GM21390 (cell line): Measurements from ENCODE around the gene KCTD17.

Source experiments
- ATAC-seq: cut with Tn5 transposase; IDR thresholded peaks from one replicate; pipeline ENCODE4 v1.9.1; 2021; ENCODE audit not compliant: unreplicated experiment

The KCTD17 gene

DNA sequence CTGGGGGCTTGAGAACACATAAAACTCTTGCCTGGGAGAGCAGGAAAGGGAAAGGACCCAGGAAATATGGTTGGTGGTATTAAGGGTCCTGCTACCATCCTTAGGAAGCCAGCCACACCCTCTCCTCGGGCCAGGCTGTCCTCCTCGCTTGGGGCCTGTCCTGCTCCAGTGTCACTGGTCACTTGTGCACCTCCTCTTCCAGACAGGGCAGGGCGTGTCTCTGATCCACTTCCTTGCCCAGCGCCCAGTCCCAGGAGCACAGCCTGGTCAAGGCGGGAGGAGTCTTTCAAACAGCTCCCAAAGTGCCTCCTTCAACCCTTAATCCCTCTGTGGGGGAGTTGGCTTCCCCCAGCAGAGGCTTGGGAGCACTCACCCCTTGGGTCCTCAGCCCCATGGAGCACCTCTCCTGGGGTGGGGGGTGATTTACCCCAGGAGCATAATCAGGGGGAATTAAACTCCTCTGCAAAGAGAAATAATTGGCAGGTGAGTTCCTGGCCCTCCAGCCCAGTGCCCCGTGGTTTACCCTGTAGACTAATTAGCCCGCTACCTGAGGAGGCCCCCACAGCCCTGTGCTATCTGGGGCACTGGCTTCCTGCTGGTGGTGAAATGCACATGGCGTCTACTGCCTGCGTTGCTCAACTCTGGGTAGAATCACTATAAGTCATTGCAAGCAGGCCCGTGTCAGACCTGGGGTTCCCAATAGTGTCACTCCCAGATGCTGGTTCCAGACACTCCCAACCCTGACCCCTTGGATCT is 49.9 kb downstream of the KCTD17 start:
- no peak for ATAC-seq

DNA sequence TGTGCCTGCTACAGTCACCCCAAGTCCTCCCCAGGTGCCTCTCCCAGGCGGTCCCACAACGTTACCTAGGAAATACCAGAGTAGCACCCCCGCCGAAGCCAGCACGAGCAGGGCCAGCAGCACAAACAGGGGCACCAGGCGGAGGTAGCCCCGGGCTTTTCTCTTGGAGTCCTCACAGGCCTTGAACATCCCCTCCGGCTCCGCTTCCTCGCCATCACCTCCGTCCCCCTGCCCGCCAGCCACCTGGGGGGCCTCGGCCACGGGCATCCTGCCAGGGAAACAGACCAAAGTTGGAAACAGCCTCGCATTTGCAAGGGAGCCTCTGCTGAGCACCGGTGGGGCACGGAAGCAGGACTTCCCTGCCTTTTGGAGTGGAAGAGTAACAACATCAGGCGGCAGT is 51.6 kb downstream of the KCTD17 start:
- ATAC-seq = no peak

DNA sequence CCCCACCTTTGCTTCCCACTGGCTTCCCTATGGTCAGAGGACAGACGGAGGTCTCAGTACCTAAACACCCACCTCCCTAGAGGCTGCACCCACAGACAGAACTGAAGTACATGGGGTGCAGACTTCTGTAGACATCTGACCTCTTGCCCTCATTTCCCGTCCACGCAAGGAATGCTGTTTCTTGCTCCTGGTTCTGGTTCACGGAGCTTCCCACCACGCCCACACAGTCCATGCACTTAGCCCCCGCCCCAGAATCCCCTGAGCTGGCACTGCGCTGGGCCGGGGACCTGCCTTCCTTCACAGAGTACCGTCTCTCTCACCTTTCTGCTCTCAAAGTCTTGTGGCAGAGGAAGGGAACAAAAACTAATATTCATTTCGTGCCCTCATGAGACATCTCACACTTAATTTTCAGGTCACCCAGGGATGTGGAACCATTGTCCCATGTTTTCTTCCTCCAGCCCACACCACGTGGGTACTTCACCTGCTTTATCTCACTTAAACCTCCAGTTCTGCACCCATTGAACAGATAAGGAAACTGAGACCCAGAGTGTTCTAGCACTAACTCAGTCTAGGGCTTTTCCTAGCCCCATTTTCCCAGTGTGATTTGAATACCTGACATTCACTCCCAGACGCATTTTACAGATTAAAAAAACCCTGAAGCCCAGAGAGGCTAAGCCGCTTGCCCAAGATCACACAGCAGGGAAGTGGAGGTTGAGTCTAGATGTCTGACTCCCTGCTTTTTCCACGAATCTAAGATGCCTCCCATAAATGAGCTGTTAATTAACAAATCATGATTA is 52.3 kb downstream of the KCTD17 start:
- ATAC-seq = no peak

DNA sequence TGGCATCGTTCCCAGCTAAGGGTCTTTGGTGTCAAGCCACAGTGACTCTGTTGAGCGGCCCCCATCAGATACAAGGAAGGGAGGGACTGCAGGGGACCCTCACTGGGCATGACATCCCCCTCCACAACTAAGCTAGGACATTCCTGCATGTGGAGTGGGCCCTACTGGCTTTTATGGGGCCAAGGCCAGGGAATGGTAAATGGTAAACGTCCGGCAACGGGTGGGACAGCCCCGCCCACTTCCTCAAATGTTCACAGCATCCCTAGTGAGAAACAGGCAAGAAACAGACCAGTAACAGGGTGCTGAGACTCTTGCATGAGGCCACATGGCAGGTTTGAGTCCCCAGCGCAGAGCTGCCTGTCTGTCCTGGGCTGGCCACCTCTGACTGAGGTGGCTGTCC is 53.6 kb downstream of the KCTD17 start:
- ATAC-seq = no peak

DNA sequence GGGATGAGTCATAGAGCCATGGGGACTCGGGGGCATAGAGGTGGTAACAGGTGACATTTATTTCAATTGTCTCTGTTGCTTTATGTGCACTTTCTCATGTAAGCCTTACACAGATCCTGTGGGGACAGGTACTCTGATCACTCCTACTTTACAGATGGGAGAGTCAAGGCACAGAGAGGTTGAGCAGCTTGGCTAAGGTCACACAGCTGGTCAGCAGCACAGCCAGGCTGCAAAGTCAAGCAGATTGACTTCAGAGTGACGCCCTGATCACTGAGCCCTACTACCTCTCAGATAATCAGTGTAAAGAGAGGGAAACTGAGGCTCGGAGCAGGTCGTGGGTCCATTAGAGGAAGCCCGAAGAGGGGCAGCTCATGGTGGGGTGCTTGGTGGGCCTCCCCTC is 54.4 kb downstream of the KCTD17 start:
- ATAC-seq = no peak

DNA sequence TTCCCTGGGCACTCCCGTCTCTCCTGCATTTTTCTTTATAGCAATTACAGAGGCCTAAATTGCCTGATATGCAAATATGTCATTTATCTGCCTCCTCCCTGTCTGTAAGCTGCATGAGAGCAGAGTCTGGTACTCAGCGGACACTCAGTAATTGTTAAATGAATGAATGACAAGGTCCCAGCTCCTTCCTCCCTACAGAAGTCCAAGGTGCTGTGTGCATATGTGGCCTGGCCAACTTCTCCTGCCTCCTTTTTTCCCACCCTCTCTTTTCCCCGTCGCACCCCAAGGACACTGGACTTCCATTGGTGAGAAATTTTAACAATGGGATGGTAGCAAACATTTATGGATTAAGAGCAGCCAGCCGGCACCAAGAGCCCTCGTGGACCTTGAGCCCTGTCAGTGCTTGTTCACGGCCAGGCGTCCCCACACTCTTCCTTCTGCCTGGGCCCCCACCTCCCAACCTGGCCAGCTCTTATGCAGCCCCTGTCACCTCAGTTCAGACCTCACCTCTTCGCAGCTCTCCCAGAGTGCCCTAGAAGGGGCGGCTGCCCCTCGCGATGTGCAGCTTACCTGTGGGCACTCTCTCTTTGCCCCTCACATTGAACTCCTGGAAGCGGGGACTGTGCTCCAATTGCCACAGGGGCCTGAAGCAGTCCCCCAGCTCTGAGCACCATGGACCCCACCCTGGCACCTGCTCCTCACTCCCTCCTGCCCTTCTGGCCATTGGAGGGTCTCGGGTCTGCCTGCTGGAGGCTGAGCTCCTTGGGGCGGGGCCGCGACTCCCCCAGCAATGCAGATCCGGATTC is 56.5 kb downstream of the KCTD17 start:
- no peak for ATAC-seq

DNA sequence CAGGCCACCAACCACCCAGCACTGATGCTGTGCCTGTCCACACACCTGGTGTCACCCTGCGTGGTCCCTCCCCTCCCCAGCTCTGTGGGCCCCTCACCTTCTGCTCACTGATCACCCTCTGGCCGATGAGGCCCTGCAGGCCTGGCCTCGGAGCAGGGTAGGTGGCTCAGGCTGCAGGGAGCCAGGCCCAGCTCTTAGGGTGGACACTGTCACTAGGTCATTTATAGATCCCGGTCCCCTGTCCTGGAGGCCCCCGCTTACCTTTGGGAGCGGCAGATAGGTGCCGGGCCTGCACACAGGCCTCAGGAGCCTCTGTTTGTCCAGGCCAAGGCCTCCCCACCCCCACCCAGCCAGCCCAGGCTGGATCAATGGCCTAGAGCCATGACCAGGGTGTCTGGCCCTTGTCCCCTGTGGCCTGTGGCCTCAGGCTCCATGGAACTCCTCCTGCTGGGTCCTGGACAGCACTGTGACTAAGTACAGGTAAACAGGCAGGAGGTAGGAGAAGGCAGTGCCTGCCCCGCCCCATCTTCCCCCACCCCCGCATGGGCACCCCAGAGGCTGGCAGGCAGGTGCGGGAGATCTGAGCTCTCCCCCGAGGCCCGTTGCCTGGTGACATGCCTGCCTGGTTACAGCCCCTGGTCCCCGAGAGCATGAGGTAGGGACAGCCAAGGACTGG is 57.8 kb downstream of the KCTD17 start, which contains the start of gene TMPRSS6:
Gene TMPRSS6 (minus strand): TSS at position 472 of the 676 bp plus-strand sequence. CDS start 6,296 bp downstream, outside the sequence.
- ATAC-seq = no peak

DNA sequence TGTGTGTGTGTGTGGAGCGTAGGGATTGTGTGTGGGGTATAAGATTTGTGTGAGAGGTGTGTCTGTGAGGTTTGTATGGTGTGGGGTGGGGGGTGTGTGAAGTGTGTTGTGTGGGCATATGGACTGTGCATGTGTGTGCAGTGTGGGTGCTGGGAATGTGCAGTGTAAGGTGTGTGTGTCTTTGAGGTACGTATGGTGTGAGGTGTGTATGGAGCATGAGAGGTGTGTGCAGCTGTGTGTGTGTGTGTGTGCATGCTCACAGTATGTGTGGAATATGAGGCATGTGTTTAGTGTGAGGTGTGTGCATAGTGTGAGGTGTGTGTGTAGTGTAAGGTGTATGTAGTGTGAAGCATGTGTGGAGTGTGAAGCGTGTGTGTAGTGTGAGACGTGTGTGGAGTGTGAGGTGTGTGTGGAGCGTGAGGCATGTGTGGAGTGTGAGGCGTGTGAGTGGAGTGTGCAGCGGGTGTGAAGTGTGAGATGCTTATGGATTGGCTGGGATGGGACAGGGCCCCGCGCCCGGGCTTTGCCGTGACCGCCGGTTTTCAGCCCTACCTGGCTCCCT is 59.7 kb downstream of the KCTD17 start:
- no peak for ATAC-seq

DNA sequence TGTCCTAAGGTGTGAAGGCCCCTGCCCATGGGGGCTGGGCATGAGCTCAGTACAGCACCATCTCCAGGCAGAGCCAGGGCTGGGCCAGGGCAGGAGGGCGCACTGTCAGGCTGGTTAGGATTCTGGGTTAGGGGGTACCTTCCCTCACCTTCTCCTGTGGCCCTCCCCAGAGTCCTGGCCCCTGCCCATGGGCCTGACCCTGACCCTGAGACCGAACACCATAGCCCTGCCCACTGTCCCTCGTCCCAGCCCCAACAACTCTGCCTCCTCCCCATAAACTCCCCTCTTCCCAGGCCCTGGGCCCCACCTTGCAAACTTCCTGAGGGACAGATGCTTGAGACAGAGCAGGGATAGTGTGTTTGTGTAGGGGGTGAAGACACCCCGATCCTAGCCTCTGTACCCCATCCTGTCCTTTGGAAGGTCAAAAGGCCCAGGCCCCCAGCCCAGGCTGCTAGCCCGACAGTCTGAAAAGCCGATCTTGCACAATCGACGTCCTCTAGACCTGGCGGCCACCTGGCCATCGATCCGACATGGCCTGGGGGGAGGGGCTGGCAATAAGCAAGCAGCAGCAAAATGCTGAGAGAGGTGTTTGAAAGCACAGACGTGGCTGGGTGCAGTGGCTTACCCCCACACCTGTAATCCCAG is 60.7 kb downstream of the KCTD17 start:
- no peak for ATAC-seq
